Measurements from ENCODE around the gene SEMA5A. TPM values are rescaled to one million over a fixed set of nuclear protein-coding genes. Genes with fewer than 3 reads are reported as not detected.

Gene SEMA5A
- total RNA-seq, 1 experiment from 2014 or later = 34.3 TPM

GRCh38 chr5:9555961-9556360 is 10.1 kb upstream of the SEMA5A start:
- peak overlapping the region; percentile 26 for H3K27ac Mint-ChIP-seq (ENCODE audit: unreplicated experiment)
- H3K4me1 ChIP-seq = peaks cover 52% of the 10 kb centered on the region
- no TSS peak for BruUV-seq (replicated peaks)

GRCh38 chr5:9554122-9554521 is 8.2 kb upstream of the SEMA5A start:
- no peaks in the 10 kb centered on the region for H3K27me3 ChIP-seq (replicated peaks; ENCODE audit: control insufficient read depth, insufficient read depth, low read length)
- BruUV-seq (replicated peaks) = no TSS peak
- no peak overlapping the region for H3K4me3 ChIP-seq (ENCODE audit: low read depth, low read length)
- H3K27ac Mint-ChIP-seq (ENCODE audit: unreplicated experiment) = peak overlapping the region; percentile 12
- intact Hi-C loops (cut with micrococcal nuclease; ENCODE audit: unreplicated experiment) = no loop called here
- TF ChIP-seq, protein P1, sequence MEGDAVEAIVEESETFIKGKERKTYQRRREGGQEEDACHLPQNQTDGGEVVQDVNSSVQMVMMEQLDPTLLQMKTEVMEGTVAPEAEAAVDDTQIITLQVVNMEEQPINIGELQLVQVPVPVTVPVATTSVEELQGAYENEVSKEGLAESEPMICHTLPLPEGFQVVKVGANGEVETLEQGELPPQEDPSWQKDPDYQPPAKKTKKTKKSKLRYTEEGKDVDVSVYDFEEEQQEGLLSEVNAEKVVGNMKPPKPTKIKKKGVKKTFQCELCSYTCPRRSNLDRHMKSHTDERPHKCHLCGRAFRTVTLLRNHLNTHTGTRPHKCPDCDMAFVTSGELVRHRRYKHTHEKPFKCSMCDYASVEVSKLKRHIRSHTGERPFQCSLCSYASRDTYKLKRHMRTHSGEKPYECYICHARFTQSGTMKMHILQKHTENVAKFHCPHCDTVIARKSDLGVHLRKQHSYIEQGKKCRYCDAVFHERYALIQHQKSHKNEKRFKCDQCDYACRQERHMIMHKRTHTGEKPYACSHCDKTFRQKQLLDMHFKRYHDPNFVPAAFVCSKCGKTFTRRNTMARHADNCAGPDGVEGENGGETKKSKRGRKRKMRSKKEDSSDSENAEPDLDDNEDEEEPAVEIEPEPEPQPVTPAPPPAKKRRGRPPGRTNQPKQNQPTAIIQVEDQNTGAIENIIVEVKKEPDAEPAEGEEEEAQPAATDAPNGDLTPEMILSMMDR (IDR thresholded peaks at IDR 0.05; ENCODE audit: insufficient read depth in 1 of 2, low read depth in 1 of 2, low read length in 1 of 2, severe bottlenecking in 1 of 2, unreplicated experiment in 1 of 2) = no peak
- H3K4me1 ChIP-seq = peaks cover 37% of the 10 kb centered on the region
- no peaks in the 10 kb centered on the region for H3K36me3 ChIP-seq (ENCODE audit: control insufficient read depth, insufficient read depth, low read length)
- POLR2A ChIA-PET = no interaction called here
- no peaks in the 10 kb centered on the region for H3K9me3 ChIP-seq
- CTCF ChIA-PET = no interaction called here
- H3K4me3 Mint-ChIP-seq (ENCODE audit: unreplicated experiment) = no peak overlapping the region
- DNase-seq = no peak
- H3K4me1 Mint-ChIP-seq (ENCODE audit: low read depth, unreplicated experiment) = peaks cover 36% of the 10 kb centered on the region
- peaks cover 18% of the 10 kb centered on the region for H3K9me3 Mint-ChIP-seq (ENCODE audit: unreplicated experiment)
- H3K27me3 Mint-ChIP-seq (ENCODE audit: insufficient read depth, unreplicated experiment) = no peaks in the 10 kb centered on the region
- peaks cover 37% of the 10 kb centered on the region for H3K36me3 Mint-ChIP-seq (ENCODE audit: insufficient read depth, unreplicated experiment)

More at GRCh38 chr5:9555961-9556360, 10.1 kb upstream of the SEMA5A start:
- intact Hi-C loops (cut with micrococcal nuclease; ENCODE audit: unreplicated experiment) = no loop called here
- DNase-seq = no peak
- Mint-ChIP-seq H3K4me1 (ENCODE audit: low read depth, unreplicated experiment) (peaks cover 40% of the 10 kb centered on the region), H3K9me3 (ENCODE audit: unreplicated experiment) (peaks cover 18% of the 10 kb centered on the region), H3K4me3 (ENCODE audit: unreplicated experiment) (no peak overlapping the region), H3K36me3 (ENCODE audit: insufficient read depth, unreplicated experiment) (peaks cover 18% of the 10 kb centered on the region), H3K27me3 (ENCODE audit: insufficient read depth, unreplicated experiment) (no peaks in the 10 kb centered on the region)
- ChIA-PET CTCF (no interaction called here), POLR2A (no interaction called here)
- Histone ChIP-seq H3K36me3 (ENCODE audit: control insufficient read depth, insufficient read depth, low read length) (no peaks in the 10 kb centered on the region), H3K9me3 (no peaks in the 10 kb centered on the region), H3K27me3 (replicated peaks; ENCODE audit: control insufficient read depth, insufficient read depth, low read length) (no peaks in the 10 kb centered on the region), H3K4me3 (ENCODE audit: low read depth, low read length) (no peak overlapping the region)
- TF ChIP-seq, protein P1 (IDR thresholded peaks at IDR 0.05; ENCODE audit: insufficient read depth in 1 of 2, low read depth in 1 of 2, low read length in 1 of 2, severe bottlenecking in 1 of 2, unreplicated experiment in 1 of 2) = no peak

DNA sequence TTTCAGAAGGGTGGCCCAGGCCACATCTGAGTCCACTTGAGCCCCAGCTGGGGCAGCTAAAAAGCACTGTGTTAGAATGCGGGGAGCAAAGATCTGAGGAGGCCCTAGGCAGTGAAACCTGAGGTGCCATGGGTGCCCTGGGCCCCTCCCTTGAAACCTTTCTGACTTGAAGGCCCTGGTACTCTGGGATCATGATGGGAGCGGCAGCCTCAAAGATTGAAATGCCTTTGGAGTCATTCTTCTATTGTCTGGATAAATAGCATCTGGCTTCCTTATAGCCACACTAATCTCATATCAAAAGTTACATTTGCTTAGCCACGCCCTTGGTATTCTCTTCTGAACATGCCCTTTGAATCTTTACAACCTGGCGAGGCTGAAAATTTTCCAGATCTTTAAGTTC is 7.7 kb upstream of the SEMA5A start:
- no peak for DNase-seq
- Histone ChIP-seq H3K4me3 (ENCODE audit: low read depth, low read length) (no peak overlapping the region), H3K36me3 (ENCODE audit: control insufficient read depth, insufficient read depth, low read length) (no peaks in the 10 kb centered on the region), H3K9me3 (no peaks in the 10 kb centered on the region), H3K27me3 (replicated peaks; ENCODE audit: control insufficient read depth, insufficient read depth, low read length) (no peaks in the 10 kb centered on the region), H3K4me1 (peaks cover 31% of the 10 kb centered on the region)
- intact Hi-C loops (cut with micrococcal nuclease; ENCODE audit: unreplicated experiment) = no loop called here
- H3K4me3 Mint-ChIP-seq (ENCODE audit: unreplicated experiment) = no peak overlapping the region
- peak overlapping the region; percentile 12 for H3K27ac Mint-ChIP-seq (ENCODE audit: unreplicated experiment)
- BruUV-seq (replicated peaks) = no TSS peak
- H3K36me3 Mint-ChIP-seq (ENCODE audit: insufficient read depth, unreplicated experiment) = peaks cover 41% of the 10 kb centered on the region
- no peaks in the 10 kb centered on the region for H3K27me3 Mint-ChIP-seq (ENCODE audit: insufficient read depth, unreplicated experiment)
- ChIA-PET POLR2A (no interaction called here), CTCF (no interaction called here)
- H3K9me3 Mint-ChIP-seq (ENCODE audit: unreplicated experiment) = peaks cover 18% of the 10 kb centered on the region
- H3K4me1 Mint-ChIP-seq (ENCODE audit: low read depth, unreplicated experiment) = peaks cover 34% of the 10 kb centered on the region
- TF ChIP-seq, protein P1 (IDR thresholded peaks at IDR 0.05; ENCODE audit: insufficient read depth in 1 of 2, low read depth in 1 of 2, low read length in 1 of 2, severe bottlenecking in 1 of 2, unreplicated experiment in 1 of 2) = no peak
